GM19452 (cell line): ENCODE results near the gene FKBP11.

Experiments
- ATAC-seq: cut with Tn5 transposase; IDR thresholded peaks from one replicate; pipeline ENCODE4 v1.9.1; 2021; ENCODE audit not compliant: unreplicated experiment

FKBP11 gene

GRCh38 chr12:48925304-48926011 is at the start of gene FKBP11:
FKBP11 (minus strand) TSS chr12:48925492; CDS start chr12:48925428, 64 bp downstream.
- peak; percentile 58 for ATAC-seq

DNA sequence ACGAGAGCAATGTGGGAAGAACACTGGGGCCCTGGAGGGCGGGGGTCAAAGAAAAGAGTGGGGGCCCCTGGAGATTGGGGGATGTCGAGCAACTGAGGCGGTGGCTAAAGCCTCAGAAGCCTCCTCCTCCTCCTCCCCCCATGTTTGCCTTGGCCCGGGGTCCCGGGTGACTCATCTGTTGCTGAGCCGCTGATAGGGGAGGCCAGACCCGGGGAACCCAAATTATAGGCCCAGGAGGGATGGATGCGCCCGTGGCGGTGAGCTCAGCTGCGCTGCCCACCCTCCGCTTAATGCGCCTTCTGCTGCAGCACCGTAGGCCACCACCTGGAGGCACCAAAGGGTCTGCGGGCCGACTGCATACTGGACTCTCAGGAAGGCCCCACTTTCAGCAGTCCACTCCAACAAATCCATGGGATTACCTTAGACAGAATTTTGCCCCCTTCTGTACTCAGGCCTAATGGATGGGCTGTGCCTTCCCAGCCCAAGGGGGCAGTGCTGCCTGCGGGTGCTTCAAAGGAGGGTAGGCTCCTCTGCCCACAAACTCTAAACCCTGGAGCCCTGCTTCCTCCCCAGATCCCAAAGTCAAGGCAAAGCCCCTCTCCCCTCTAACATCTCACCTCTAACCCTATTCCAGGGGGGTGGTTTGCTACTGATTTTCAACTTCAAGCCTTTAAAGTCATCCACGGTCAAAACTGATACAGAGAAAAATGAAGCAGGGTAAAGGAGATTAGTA is 48.8 kb upstream of the FKBP11 start:
- no peak for ATAC-seq

GRCh38 chr12:48973531-48973930 is 48.2 kb upstream of the FKBP11 start:
- ATAC-seq: no peak

DNA sequence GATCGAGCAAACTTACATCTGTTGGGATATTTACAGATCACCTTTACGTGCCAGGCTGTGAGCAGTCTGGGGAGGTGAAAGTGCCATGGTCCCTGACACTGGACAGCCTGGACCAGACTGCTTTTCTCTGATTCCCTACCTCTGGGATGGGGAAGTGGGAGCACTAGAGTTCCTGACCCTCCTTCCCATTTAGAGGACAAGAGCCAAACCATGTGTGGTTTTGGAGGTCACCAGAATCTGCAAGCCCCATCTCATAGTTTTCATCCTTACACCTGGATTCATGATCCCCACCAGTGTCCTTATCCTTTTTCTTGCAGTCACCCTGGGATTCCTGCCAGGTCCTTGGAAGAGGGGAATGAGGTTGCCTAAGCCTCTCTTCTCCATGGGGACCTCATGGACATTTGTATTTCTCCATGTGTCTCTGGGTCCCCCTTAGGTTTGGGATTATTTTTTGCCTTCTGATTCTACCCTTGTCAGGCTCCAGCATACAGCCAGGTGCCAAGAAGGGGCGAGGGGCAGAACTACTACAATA is 47.7 kb upstream of the FKBP11 start:
- no peak for ATAC-seq

GRCh38 chr12:48972213-48972951 is 47.1 kb upstream of the FKBP11 start:
- ATAC-seq: no peak

DNA sequence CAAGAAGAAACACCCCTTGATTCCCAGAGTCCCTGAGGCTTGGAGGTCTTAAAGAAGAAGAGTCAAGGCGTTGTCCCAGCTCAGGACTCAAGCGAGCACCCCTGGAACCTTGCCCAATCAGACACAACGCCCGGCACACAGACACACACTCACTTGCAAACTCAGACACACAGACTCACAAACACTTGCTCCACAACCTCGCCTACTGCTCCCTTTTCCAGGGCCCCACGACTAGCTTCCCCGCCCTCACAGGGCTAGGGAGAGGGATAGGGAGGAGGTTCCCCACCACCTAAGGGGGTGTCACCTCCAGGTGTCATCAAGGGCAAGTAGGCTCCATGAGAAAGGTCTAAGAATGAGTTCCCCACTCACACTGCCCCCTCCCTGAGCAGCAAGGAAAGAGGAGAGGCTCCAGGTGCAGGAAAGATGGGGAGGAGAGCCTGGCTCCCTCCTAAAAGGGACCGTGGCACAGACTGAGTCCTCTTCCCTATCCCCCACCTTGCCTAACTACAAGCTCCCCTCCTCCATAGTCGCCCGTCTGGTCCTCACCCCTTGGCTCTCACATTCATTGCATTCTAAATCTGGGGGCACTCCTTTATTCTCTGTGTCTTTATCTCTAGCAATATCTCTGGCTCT is 45.5 kb upstream of the FKBP11 start:
- no peak for ATAC-seq

GRCh38 chr12:48969833-48970701 is 44.8 kb upstream of the FKBP11 start:
- no peak for ATAC-seq

GRCh38 chr12:48969160-48969771 is 44.0 kb upstream of the FKBP11 start:
- no peak for ATAC-seq

DNA sequence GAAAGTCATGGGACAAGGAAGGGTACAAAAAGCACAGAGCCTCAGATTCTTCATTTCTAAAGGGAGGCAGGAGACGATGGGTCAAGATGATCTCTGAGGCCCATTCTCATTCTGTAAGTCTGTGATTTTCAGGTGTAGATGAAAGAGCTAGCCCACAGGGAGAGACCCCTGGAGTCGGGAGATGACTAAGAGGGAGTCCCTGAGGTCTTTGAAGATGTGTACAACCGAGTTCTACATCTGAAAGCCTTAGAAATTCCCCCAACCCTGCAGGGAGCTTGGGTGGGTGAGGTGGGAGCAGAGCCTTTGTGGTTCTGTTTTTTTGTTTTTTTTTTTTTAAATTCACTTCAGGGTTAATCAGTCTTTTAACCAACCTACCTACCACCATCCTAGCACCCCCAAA is 43.2 kb upstream of the FKBP11 start:
- ATAC-seq: no peak

- ATAC-seq: no peak
Observed at GRCh38 chr12:48967991-48968390, 42.7 kb upstream of the FKBP11 start.

GRCh38 chr12:48966177-48966895 is 41.0 kb upstream of the FKBP11 start:
- ATAC-seq: no peak

DNA sequence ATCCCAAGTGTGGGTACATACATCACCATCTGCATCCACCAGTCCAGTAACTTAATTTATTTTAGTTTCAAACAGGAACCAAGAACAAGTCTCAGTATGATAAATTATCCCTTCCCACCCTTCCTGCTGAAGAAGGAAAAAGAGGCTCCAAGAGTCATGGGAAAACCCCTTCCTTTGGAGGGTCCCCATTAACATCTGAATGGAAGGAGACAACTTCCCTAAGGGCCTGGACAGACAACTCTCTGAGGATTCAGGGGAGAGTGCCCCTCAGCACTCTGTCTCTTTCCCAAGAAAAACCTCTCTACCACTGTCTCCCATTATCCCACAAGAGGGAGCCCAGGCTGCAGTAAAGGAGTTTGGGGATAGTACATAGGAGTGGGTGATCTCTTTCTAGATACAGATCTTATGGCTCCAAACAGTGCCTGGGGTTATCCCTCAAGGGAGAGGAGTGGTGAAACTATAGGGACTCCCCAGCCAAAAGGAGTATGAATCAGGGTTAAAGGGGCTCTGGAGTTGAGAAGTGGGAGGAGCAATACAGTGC is 40.1 kb upstream of the FKBP11 start:
- ATAC-seq: no peak

GRCh38 chr12:48961801-48962200 is 36.5 kb upstream of the FKBP11 start:
- no peak for ATAC-seq

- ATAC-seq: no peak
Observed at GRCh38 chr12:48961331-48961730, 36.0 kb upstream of the FKBP11 start.

DNA sequence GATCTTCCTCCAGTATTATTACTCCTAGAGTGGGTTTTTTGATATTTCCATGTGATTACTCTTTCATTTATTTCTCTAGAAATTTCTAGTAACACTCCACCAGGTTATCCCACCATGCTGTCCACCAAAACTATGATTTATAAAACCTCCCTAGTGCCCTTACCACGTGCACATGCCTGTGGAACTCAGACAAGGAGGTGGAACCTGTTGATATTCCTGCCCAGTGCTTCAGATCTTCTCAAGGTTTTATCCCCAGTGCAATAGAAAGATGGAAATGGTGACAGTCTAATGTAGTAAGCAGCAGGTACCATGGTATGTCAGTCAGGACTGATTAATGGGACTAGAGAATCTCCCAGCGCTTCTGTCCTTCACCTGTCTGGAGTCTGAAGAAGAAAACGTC is 35.5 kb upstream of the FKBP11 start:
- no peak for ATAC-seq

DNA sequence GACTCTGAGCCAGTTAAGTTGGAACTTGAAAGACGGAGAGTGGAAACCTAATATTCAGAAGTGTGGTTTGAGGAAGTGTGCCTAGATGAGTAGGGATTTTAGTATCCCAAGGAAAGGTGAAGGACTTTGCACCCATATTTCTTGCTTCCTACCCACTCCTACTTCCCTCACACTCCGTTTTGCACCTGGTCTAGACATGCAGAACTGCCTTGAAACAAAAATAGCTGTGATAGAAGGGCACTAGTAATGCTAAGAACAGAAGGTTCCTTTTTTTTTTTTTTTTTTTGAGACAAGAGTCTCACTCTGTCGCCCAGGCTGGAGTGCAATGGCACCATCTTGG is 32.7 kb upstream of the FKBP11 start:
- no peak for ATAC-seq

GRCh38 chr12:48957141-48958048 is 32.1 kb upstream of the FKBP11 start, which contains the start of gene ARF3:
ARF3 (minus strand) TSS chr12:48957487; CDS start chr12:48941095, 16,392 bp downstream.
- peak; percentile 83 for ATAC-seq
